WTC11 (cell line): ENCODE data around the gene C8B.

Experiments used
- ETV6 ChIP-seq: sonication (generic); formaldehyde crosslinking; IDR thresholded peaks from 2 replicates; pipeline ENCODE4 v1.8.1; 2022; ENCODE audit warnings: mild to moderate bottlenecking, missing genetic modification reagents
- JUN ChIP-seq: sonication (generic); formaldehyde crosslinking; IDR thresholded peaks from 2 replicates; pipeline ENCODE4 v1.8.0; 2023; ENCODE audit warnings: mild to moderate bottlenecking, missing genetic modification reagents
- MXD4 ChIP-seq: fragments of 250-450 bp; sonication (Bioruptor Pico); IDR thresholded peaks from 2 replicates; pipeline ENCODE4 v1.8.0; 2021; ENCODE audit warnings: mild to moderate bottlenecking, moderate library complexity, borderline replicate concordance
- TF ChIP-seq, protein P1 (sequence below): sonication (generic); formaldehyde crosslinking; IDR thresholded peaks from 2 replicates; pipeline ENCODE4 v1.8.1; 2023; ENCODE audit warnings: mild to moderate bottlenecking, missing genetic modification reagents
- TF ChIP-seq, protein P2 (sequence below): sonication (generic); formaldehyde crosslinking; IDR thresholded peaks from 2 replicates; pipeline ENCODE4 v1.8.1; 2023; ENCODE audit warnings: mild to moderate bottlenecking, moderate library complexity, missing genetic modification reagents
- TF ChIP-seq, protein P3 (sequence below): fragments of 200-600 bp; IDR thresholded peaks from 2 replicates; pipeline ENCODE4 v1.8.0; 2022; ENCODE audit warnings: antibody characterized with exemption
- TF ChIP-seq, protein P4 (sequence below): fragments of 250-450 bp; sonication (Bioruptor Pico); IDR thresholded peaks from 2 replicates; pipeline ENCODE4 v1.9.0; 2021; ENCODE audit warnings: moderate library complexity, mild to moderate bottlenecking, inconsistent platforms, borderline replicate concordance

DNA sequence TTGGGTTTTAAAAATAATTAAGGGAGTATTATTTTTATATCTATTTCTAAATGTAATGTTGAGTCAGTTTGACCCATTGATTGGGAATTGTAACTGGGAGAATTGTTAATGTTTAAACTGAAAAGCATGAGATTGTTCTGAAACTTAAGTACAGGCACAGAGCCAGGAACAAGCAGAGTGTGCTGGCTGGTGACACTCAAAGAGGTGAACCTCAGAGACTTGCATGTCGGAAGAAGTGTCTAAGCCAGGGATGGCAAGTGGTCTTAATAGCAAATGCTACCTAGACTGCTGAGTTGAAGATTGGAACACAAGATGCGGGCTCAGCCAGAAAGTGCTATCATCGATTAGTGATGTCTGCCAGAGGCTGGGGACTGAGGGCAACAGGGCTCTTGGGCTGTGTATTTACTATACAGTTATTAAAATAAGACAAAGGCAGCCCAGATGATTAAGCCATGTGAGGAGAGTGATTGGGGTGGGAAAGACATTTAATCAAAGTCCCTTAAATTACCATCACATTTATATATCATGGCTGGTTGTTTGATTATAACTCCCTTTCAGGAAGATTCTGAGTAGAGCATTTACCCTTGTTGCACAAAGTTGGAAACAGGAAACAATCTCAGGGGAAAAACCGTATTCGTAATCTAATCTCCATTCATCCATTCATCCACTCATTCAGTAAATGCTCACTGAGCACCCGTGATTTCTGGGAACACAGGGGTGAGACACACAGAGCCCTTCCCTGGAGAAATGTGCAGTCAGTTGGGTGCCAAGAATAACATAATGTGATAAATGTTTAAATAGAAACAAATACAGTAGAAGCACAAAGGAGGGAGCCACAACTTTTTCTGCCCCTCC lies 68.4 kb downstream of the C8B start:
- TF ChIP-seq, protein P1, sequence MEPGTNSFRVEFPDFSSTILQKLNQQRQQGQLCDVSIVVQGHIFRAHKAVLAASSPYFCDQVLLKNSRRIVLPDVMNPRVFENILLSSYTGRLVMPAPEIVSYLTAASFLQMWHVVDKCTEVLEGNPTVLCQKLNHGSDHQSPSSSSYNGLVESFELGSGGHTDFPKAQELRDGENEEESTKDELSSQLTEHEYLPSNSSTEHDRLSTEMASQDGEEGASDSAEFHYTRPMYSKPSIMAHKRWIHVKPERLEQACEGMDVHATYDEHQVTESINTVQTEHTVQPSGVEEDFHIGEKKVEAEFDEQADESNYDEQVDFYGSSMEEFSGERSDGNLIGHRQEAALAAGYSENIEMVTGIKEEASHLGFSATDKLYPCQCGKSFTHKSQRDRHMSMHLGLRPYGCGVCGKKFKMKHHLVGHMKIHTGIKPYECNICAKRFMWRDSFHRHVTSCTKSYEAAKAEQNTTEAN, result no peak
- TF ChIP-seq, protein P2, sequence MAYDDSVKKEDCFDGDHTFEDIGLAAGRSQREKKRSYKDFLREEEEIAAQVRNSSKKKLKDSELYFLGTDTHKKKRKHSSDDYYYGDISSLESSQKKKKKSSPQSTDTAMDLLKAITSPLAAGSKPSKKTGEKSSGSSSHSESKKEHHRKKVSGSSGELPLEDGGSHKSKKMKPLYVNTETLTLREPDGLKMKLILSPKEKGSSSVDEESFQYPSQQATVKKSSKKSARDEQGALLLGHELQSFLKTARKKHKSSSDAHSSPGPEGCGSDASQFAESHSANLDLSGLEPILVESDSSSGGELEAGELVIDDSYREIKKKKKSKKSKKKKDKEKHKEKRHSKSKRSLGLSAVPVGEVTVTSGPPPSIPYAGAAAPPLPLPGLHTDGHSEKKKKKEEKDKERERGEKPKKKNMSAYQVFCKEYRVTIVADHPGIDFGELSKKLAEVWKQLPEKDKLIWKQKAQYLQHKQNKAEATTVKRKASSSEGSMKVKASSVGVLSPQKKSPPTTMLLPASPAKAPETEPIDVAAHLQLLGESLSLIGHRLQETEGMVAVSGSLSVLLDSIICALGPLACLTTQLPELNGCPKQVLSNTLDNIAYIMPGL (CRISPR knock-in tag), result no peak
- TF ChIP-seq JUN, result no peak
- TF ChIP-seq, protein P3, sequence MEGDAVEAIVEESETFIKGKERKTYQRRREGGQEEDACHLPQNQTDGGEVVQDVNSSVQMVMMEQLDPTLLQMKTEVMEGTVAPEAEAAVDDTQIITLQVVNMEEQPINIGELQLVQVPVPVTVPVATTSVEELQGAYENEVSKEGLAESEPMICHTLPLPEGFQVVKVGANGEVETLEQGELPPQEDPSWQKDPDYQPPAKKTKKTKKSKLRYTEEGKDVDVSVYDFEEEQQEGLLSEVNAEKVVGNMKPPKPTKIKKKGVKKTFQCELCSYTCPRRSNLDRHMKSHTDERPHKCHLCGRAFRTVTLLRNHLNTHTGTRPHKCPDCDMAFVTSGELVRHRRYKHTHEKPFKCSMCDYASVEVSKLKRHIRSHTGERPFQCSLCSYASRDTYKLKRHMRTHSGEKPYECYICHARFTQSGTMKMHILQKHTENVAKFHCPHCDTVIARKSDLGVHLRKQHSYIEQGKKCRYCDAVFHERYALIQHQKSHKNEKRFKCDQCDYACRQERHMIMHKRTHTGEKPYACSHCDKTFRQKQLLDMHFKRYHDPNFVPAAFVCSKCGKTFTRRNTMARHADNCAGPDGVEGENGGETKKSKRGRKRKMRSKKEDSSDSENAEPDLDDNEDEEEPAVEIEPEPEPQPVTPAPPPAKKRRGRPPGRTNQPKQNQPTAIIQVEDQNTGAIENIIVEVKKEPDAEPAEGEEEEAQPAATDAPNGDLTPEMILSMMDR, result no peak
- no peak for TF ChIP-seq ETV6
- TF ChIP-seq, protein P4, sequence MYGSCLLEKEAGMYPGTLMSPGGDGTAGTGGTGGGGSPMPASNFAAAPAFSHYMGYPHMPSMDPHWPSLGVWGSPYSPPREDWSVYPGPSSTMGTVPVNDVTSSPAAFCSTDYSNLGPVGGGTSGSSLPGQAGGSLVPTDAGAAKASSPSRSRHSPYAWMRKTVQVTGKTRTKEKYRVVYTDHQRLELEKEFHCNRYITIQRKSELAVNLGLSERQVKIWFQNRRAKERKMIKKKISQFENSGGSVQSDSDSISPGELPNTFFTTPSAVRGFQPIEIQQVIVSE, result no peak
- TF ChIP-seq MXD4, result no peak
